ENCODE measurements around the gene CUEDC1. TPM values are rescaled to one million over a fixed set of nuclear protein-coding genes. Genes with fewer than 3 reads are reported as not detected.

Gene CUEDC1
- total RNA-seq, 1 experiment from 2014 or later: 61.4 TPM

DNA sequence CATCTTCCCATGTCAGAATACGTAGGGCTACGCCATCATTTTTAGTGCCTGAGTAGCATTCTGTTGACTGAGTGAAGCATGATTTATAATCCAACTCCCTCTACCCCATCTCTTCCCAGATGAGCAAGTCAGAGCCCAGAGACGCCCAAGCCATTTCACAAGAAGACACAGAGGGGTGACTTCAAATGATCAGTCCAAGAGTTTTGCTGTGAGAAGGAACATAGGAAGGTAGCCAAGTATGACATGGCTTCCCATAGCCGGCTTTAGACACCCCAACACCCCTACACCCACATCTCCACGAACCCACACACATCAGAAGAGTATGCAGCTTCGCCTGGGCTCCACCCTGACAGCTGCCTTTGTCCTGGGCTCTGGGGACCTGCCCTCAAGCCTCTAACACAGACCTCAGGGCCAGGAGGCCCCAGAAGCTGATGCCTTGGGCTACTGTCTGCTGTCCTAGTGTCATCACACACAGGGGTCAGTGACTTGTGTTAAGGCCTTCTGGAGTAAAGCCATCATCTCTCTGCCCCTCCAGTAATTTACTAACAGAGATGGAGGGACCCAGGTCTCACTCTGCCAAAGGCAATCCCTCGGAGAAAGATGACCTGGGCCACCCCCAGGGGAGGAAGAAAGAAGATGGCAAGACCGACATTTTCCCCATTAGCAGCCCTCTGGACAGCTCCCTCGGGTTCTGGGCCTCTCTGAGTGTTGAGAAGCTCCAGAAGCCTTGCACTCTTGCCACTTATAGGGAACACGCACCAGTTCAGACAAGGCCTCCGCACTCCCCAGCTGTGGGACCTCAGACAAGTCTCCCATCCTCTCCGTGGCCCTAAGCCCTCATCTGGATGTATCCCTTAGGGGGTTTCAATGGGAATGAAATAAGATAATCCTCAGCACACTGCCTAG lies 66.6 kb downstream of the CUEDC1 start:
- POLR2A ChIA-PET (ENCODE audit: unreplicated experiment): no interaction called here
- H3K9me2 ChIP-seq (ENCODE audit: insufficient read depth): no peaks in the 10 kb centered on the region
- H2AFZ ChIP-seq: no peak overlapping the region
- H3K4me3 ChIP-seq: no peak overlapping the region
- no peaks in the 10 kb centered on the region for H3K79me2 ChIP-seq (ENCODE audit: low read depth)
- H3F3A ChIP-seq (ENCODE audit: insufficient read depth, low read depth): peaks cover 17% of the 10 kb centered on the region
- CTCF ChIA-PET: no interaction called here
- no peak for TF ChIP-seq EZH2 (IDR thresholded peaks at IDR 0.05; ENCODE audit: low read depth)
- TF ChIP-seq, protein P1, sequence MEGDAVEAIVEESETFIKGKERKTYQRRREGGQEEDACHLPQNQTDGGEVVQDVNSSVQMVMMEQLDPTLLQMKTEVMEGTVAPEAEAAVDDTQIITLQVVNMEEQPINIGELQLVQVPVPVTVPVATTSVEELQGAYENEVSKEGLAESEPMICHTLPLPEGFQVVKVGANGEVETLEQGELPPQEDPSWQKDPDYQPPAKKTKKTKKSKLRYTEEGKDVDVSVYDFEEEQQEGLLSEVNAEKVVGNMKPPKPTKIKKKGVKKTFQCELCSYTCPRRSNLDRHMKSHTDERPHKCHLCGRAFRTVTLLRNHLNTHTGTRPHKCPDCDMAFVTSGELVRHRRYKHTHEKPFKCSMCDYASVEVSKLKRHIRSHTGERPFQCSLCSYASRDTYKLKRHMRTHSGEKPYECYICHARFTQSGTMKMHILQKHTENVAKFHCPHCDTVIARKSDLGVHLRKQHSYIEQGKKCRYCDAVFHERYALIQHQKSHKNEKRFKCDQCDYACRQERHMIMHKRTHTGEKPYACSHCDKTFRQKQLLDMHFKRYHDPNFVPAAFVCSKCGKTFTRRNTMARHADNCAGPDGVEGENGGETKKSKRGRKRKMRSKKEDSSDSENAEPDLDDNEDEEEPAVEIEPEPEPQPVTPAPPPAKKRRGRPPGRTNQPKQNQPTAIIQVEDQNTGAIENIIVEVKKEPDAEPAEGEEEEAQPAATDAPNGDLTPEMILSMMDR (conservative IDR thresholded peaks at IDR 0.05): no peak
- no TSS peak for BruUV-seq (replicated peaks)
- no peak overlapping the region for H3K27ac ChIP-seq
- no peak for DNase-seq
- peaks cover 17% of the 10 kb centered on the region for H3K4me1 ChIP-seq (replicated peaks; ENCODE audit: insufficient read depth)
- intact Hi-C loops (cut with micrococcal nuclease; ENCODE audit: unreplicated experiment): no loop called here
- H3K4me2 ChIP-seq: no peak overlapping the region
- H3K27me3 ChIP-seq (ENCODE audit: insufficient read depth, low read depth): no peaks in the 10 kb centered on the region
- H4K20me1 ChIP-seq (ENCODE audit: insufficient read depth): no peaks in the 10 kb centered on the region
- H3K36me3 ChIP-seq (ENCODE audit: low read depth): no peaks in the 10 kb centered on the region; the same call in 1 of the 2 replicates
- no peaks in the 10 kb centered on the region for H3K9me3 ChIP-seq (ENCODE audit: insufficient read depth, low read depth)

DNA sequence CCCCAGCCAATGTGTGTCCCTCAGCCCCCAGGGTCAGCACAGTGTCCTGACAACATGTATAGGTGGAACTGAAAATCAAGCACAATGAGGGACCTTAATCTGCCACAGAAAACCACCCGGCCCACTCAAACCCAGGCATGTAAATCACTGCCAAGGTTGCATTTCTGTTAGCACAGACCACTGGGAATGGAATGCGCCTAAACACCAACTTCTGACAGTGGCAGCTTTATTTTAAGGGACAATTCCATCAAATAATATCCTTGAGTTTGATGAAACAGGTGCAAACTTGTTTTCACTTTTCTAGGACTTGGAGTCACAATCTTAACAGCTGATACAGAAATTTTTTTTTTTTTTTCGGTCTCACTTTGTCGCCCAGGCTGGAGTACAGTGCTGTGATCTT lies 68.1 kb downstream of the CUEDC1 start:
- no TSS peak for BruUV-seq (replicated peaks)
- Histone ChIP-seq H3K4me2 (no peak overlapping the region), H3K4me1 (replicated peaks; ENCODE audit: insufficient read depth) (peaks cover 3% of the 10 kb centered on the region), H3K4me3 (no peak overlapping the region), H3K27ac (no peak overlapping the region), H3K27me3 (ENCODE audit: insufficient read depth, low read depth) (no peaks in the 10 kb centered on the region), H3F3A (ENCODE audit: insufficient read depth, low read depth) (peaks cover 3% of the 10 kb centered on the region; the same call in 1 of the 2 replicates), H3K79me2 (ENCODE audit: low read depth) (no peaks in the 10 kb centered on the region), H3K9me2 (ENCODE audit: insufficient read depth) (no peaks in the 10 kb centered on the region), H4K20me1 (ENCODE audit: insufficient read depth) (no peaks in the 10 kb centered on the region), H2AFZ (no peak overlapping the region), H3K36me3 (ENCODE audit: low read depth) (no peaks in the 10 kb centered on the region; the same call in 1 of the 2 replicates), H3K9me3 (ENCODE audit: insufficient read depth, low read depth) (no peaks in the 10 kb centered on the region)
- CTCF ChIA-PET: interaction anchor here (0.7 kb wide), 3 partner anchors 28 to 1097 kb away, joined by 3 to 5 read pairs (median 4); no protein-coding TSS in a partner anchor
- POLR2A ChIA-PET (ENCODE audit: unreplicated experiment): no interaction called here
- TF ChIP-seq EZH2 (IDR thresholded peaks at IDR 0.05; ENCODE audit: low read depth): no peak
- TF ChIP-seq, protein P1 (conservative IDR thresholded peaks at IDR 0.05): no peak
- intact Hi-C loops (cut with micrococcal nuclease; ENCODE audit: unreplicated experiment): no loop called here
- no peak for DNase-seq

DNA sequence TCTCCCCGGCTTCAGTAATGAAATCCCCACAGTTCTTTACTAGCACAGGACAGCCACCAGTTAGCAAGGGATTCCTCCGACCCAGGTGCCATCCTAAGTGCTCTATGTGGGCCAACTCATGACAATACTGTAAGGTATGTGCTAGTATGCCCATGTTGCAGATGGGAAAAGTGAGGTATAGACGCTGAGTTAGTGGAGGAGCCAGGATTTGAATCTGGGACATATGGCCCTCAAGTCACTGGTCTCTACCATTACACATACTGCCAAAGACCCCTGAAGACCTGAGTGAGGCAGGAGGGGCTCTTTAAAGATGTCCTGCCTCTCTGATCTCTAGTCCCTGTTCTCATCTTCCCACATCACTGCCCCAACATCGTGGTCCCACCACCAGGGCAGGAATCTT lies 69.2 kb downstream of the CUEDC1 start:
- TF ChIP-seq, protein P1 (conservative IDR thresholded peaks at IDR 0.05): no peak
- intact Hi-C loops (cut with micrococcal nuclease; ENCODE audit: unreplicated experiment): no loop called here
- no peaks in the 10 kb centered on the region for H3K27me3 ChIP-seq (ENCODE audit: insufficient read depth, low read depth)
- no peak overlapping the region for H3K4me3 ChIP-seq
- H3K4me1 ChIP-seq (replicated peaks; ENCODE audit: insufficient read depth): no peaks in the 10 kb centered on the region
- H3K27ac ChIP-seq: no peak overlapping the region
- H3F3A ChIP-seq (ENCODE audit: insufficient read depth, low read depth): no peaks in the 10 kb centered on the region
- H3K9me3 ChIP-seq (ENCODE audit: insufficient read depth, low read depth): no peaks in the 10 kb centered on the region
- H4K20me1 ChIP-seq (ENCODE audit: insufficient read depth): no peaks in the 10 kb centered on the region
- H3K9me2 ChIP-seq (ENCODE audit: insufficient read depth): no peaks in the 10 kb centered on the region
- BruUV-seq (replicated peaks): no TSS peak
- CTCF ChIA-PET: no interaction called here
- no peak overlapping the region for H2AFZ ChIP-seq
- no peaks in the 10 kb centered on the region; the same call in 1 of the 2 replicates for H3K36me3 ChIP-seq (ENCODE audit: low read depth)
- DNase-seq: no peak
- no peak overlapping the region for H3K4me2 ChIP-seq
- POLR2A ChIA-PET (ENCODE audit: unreplicated experiment): no interaction called here
- H3K79me2 ChIP-seq (ENCODE audit: low read depth): no peaks in the 10 kb centered on the region

Measured in PC-9 (cell line).